SU-DHL-6 (cell line): ENCODE measurements around the gene GLI3.

Source experiments
- H2AFZ ChIP-seq: fragments of 200-600 bp; sonication (generic); 2 replicates; pipeline ENCODE4 v1.6.1; 2014; ENCODE audit warnings: low read depth, mild to moderate bottlenecking, moderate library complexity, mixed read lengths, antibody characterized with exemption, low read length; ENCODE audit not compliant: severe bottlenecking
- H3F3A ChIP-seq: fragments of 200-600 bp; shearing (Covaris generic); 2 replicates; pipeline ENCODE4 v1.6.0; 2016; ENCODE audit warnings: antibody characterized with exemption, mild to moderate bottlenecking; ENCODE audit not compliant: insufficient read depth
- H3K27ac ChIP-seq: fragments of 200-600 bp; sonication (generic); 2 replicates; pipeline ENCODE4 v1.5.1; 2016; ENCODE audit warnings: low read depth, mild to moderate bottlenecking, low read length, moderate library complexity, mixed read lengths
- H3K27me3 ChIP-seq: fragments of 200-600 bp; sonication (generic), shearing (Covaris generic); 2 replicates; pipeline ENCODE4 v1.6.0; 2014; ENCODE audit warnings: mild to moderate bottlenecking, low read length
- H3K36me3 ChIP-seq: fragments of 200-600 bp; sonication (generic); 2 replicates; pipeline ENCODE4 v1.6.1; 2014; ENCODE audit warnings: mild to moderate bottlenecking, low read length, mixed read lengths
- H3K4me2 ChIP-seq: fragments of 300-600, 200-600 bp; shearing (Covaris generic), sonication (generic); 2 replicates; pipeline ENCODE4 v1.6.0; 2014; ENCODE audit warnings: low read length, low read depth, mild to moderate bottlenecking; ENCODE audit not compliant: poor library complexity, severe bottlenecking
- H3K4me3 ChIP-seq: fragments of 200-600 bp; sonication (generic); 2 replicates; pipeline ENCODE4 v1.5.1; 2014; ENCODE audit warnings: antibody characterized with exemption, low read length, mild to moderate bottlenecking, mixed read lengths; ENCODE audit not compliant: insufficient read depth, poor library complexity, severe bottlenecking
- H3K79me2 ChIP-seq: fragments of 200-600 bp; sonication (generic); 2 replicates; pipeline ENCODE4 v1.6.1; 2014; ENCODE audit warnings: mild to moderate bottlenecking, low read length, moderate library complexity; ENCODE audit not compliant: insufficient read depth
- H3K9ac ChIP-seq: fragments of 200-600 bp; sonication (generic); 2 replicates; pipeline ENCODE4 v1.7.0; 2014; ENCODE audit warnings: mild to moderate bottlenecking, low read length
- H3K9me2 ChIP-seq: fragments of 200-600 bp; sonication (generic); replicated peaks from 2 replicates; pipeline ENCODE4 v1.6.1; 2014; ENCODE audit warnings: low read length; ENCODE audit not compliant: insufficient read depth
- H3K9me3 ChIP-seq: fragments of 200-600 bp; sonication (generic); 2 replicates; pipeline ENCODE4 v1.6.1; 2014; ENCODE audit warnings: low read length, mixed read lengths; ENCODE audit not compliant: insufficient read depth
- H4K20me1 ChIP-seq: fragments of 200-600 bp; sonication (generic); 2 replicates; pipeline ENCODE4 v1.6.1; 2014; ENCODE audit warnings: low read depth, mild to moderate bottlenecking, antibody characterized with exemption, low read length, moderate library complexity, mixed read lengths
- EZH2phosphoT487 ChIP-seq: fragments of 200-600 bp; sonication (generic), shearing (Covaris generic); conservative IDR thresholded peaks from 2 replicates; pipeline ENCODE4 v1.6.1; 2018; ENCODE audit warnings: mild to moderate bottlenecking, antibody characterized with exemption, low read length, moderate library complexity, mixed read lengths
- TF ChIP-seq, protein P1 (sequence below): fragments of 200-600 bp; sonication (generic); IDR thresholded peaks from one replicate; pipeline ENCODE4 v1.5.1; 2017; ENCODE audit warnings: antibody characterized with exemption, mild to moderate bottlenecking, low read length, moderate library complexity; ENCODE audit not compliant: insufficient read depth, poor library complexity, severe bottlenecking

The GLI3 gene

DNA sequence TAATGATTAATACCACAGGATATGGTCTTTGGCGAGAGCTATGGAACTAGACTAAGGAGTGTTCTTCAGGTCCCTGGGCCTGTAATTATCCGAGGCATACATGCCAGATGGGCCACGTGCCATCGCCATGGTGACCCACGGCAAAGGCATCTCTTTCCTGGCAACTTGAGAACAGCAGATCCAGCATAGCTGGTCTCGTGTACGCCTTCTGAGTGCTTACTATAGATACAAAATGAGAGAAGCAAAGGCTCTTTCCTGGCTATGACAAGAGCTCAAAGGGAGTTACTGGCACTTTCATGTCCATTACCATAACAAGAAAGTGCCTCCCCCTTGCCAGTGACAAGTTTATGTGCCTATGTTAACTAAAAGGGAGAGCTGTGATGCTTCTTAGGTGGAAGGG is 26.0 kb upstream of the GLI3 start:
- Histone ChIP-seq H3K27ac (no peak overlapping the region), H3K4me3 (no peak overlapping the region), H3K9ac (no peak overlapping the region), H3K36me3 (no peaks in the 10 kb centered on the region), H4K20me1 (no peaks in the 10 kb centered on the region), H3K4me2 (no peak overlapping the region), H3K9me3 (no peaks in the 10 kb centered on the region), H3K9me2 (0 out of 2 replicates have a peak, but pooled peaks cover 4% of the 10 kb centered on the region), H3K79me2 (no peaks in the 10 kb centered on the region), H2AFZ (no peak overlapping the region), H3K27me3 (no peaks in the 10 kb centered on the region), H3F3A (no peaks in the 10 kb centered on the region)
- TF ChIP-seq, protein P1, sequence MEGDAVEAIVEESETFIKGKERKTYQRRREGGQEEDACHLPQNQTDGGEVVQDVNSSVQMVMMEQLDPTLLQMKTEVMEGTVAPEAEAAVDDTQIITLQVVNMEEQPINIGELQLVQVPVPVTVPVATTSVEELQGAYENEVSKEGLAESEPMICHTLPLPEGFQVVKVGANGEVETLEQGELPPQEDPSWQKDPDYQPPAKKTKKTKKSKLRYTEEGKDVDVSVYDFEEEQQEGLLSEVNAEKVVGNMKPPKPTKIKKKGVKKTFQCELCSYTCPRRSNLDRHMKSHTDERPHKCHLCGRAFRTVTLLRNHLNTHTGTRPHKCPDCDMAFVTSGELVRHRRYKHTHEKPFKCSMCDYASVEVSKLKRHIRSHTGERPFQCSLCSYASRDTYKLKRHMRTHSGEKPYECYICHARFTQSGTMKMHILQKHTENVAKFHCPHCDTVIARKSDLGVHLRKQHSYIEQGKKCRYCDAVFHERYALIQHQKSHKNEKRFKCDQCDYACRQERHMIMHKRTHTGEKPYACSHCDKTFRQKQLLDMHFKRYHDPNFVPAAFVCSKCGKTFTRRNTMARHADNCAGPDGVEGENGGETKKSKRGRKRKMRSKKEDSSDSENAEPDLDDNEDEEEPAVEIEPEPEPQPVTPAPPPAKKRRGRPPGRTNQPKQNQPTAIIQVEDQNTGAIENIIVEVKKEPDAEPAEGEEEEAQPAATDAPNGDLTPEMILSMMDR = no peak
- no peak for TF ChIP-seq EZH2phosphoT487

DNA sequence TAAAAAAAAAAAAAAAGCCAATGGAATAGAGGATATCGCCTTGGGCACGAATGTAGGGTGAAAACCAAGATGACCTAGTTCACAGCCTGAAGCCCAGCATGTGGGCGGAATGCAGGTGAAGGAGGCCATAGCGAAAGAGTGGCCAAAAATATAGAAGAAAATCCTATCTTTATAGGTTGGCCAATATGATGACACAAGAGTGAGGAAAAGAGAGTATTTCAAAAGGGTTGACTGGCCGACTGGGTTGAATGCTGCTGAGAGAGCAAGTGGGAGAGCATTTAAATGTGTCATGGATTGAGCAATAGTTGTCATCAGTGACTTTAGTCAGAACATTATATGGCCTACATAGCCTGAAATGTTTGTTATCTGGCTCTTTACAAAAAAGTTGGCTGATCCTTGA is 17.2 kb upstream of the GLI3 start:
- H3K9ac ChIP-seq = no peak overlapping the region
- TF ChIP-seq, protein P1 = no peak
- TF ChIP-seq EZH2phosphoT487 = no peak
- H4K20me1 ChIP-seq = no peaks in the 10 kb centered on the region
- no peaks in the 10 kb centered on the region for H3K27me3 ChIP-seq
- H3K27ac ChIP-seq = no peak overlapping the region
- H2AFZ ChIP-seq = no peak overlapping the region
- H3K9me3 ChIP-seq = no peaks in the 10 kb centered on the region
- no peaks in the 10 kb centered on the region for H3K79me2 ChIP-seq
- no peaks in the 10 kb centered on the region for H3K36me3 ChIP-seq
- no peaks in the 10 kb centered on the region for H3F3A ChIP-seq
- H3K4me2 ChIP-seq = no peak overlapping the region
- H3K4me3 ChIP-seq = no peak overlapping the region
- 0 out of 2 replicates have a peak, but pooled peaks cover 4% of the 10 kb centered on the region for H3K9me2 ChIP-seq

DNA sequence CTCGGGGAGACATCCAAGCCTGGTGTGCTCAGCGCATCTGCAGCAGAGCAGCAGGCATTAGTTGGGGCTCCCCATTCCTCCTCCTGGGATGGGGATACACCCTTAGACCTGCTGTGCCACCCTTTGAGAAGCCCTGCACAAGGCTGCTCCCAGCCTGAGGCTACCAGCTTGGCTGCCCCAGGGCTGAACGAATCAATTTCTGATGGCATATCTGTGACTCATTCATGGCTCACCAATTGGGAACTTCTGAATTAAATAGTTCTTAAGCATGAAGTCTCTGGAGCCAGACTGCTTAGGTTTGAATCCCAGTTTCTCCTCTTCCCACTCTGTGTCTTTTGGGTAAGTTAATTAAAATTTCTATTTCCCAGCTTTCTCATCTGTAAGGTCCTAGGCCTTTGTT is 16.3 kb upstream of the GLI3 start:
- Histone ChIP-seq H3K4me2 (no peak overlapping the region), H3K9ac (no peak overlapping the region), H3K4me3 (no peak overlapping the region), H3K9me2 (no peaks in the 10 kb centered on the region), H3K79me2 (no peaks in the 10 kb centered on the region), H3K27ac (no peak overlapping the region), H4K20me1 (no peaks in the 10 kb centered on the region), H3K27me3 (no peaks in the 10 kb centered on the region), H3K9me3 (no peaks in the 10 kb centered on the region), H3K36me3 (no peaks in the 10 kb centered on the region), H2AFZ (no peak overlapping the region), H3F3A (no peaks in the 10 kb centered on the region)
- TF ChIP-seq, protein P1 = no peak
- no peak for TF ChIP-seq EZH2phosphoT487

DNA sequence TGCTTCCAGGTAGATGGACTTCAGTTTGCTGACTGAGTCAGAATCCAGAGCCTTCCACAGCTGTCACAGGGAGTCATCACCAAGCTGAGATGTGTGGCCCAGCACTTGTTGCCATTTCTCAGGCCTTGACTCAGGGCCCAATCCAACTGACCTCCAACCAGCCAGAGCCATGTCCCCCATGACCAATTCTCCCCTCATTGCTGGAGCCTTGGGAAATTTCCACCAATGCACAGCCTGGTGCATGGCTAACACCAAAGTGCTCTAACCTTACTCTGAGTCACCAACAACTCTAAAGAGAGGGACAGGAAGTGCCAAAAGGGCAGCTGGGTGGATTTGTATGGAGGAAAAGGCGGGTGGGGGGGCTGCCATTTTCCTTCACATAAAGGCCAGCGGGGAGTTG is 13.4 kb upstream of the GLI3 start:
- no peaks in the 10 kb centered on the region for H3F3A ChIP-seq
- no peak overlapping the region for H3K4me2 ChIP-seq
- H3K36me3 ChIP-seq = no peaks in the 10 kb centered on the region
- H2AFZ ChIP-seq = no peak overlapping the region
- no peaks in the 10 kb centered on the region for H3K9me2 ChIP-seq
- no peaks in the 10 kb centered on the region for H3K27me3 ChIP-seq
- H3K79me2 ChIP-seq = no peaks in the 10 kb centered on the region
- no peak overlapping the region for H3K27ac ChIP-seq
- no peaks in the 10 kb centered on the region for H3K9me3 ChIP-seq
- no peak for TF ChIP-seq EZH2phosphoT487
- TF ChIP-seq, protein P1 = no peak
- no peak overlapping the region for H3K4me3 ChIP-seq
- no peaks in the 10 kb centered on the region for H4K20me1 ChIP-seq
- H3K9ac ChIP-seq = no peak overlapping the region
